ENCODE results near the gene CALD1.

DNA sequence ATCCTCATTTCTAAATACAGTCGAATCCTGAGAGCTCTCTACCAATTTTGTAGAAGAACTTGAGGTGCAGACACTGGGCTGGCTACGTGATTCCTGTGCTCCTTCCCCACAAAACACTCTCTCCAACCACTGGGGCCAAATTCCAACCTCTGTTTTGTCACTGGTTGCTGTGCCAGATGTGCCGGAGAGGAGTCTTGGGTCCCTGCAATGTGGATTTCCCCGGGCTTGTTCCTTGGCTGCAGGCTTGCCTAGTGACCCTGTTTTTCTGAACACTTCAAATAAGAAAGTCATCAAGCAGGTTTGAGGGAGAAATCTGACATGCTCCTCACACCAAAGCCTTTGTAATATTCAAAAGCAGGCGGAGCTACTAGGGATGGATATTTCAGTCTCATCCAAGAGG, 162.5 kb downstream of the CALD1 start:
- TF ChIP-seq SP1 (CRISPR knock-in tag; conservative IDR thresholded peaks at IDR 0.05) (no peak), FOXJ3 (CRISPR knock-in tag; IDR thresholded peaks at IDR 0.05; ENCODE audit: borderline replicate concordance) (no peak), ZBTB21 (CRISPR knock-in tag; IDR thresholded peaks at IDR 0.05; ENCODE audit: borderline replicate concordance) (no peak)
- TF ChIP-seq, protein P1, sequence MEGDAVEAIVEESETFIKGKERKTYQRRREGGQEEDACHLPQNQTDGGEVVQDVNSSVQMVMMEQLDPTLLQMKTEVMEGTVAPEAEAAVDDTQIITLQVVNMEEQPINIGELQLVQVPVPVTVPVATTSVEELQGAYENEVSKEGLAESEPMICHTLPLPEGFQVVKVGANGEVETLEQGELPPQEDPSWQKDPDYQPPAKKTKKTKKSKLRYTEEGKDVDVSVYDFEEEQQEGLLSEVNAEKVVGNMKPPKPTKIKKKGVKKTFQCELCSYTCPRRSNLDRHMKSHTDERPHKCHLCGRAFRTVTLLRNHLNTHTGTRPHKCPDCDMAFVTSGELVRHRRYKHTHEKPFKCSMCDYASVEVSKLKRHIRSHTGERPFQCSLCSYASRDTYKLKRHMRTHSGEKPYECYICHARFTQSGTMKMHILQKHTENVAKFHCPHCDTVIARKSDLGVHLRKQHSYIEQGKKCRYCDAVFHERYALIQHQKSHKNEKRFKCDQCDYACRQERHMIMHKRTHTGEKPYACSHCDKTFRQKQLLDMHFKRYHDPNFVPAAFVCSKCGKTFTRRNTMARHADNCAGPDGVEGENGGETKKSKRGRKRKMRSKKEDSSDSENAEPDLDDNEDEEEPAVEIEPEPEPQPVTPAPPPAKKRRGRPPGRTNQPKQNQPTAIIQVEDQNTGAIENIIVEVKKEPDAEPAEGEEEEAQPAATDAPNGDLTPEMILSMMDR (IDR thresholded peaks at IDR 0.05) = no peak
- TF ChIP-seq, protein P2, sequence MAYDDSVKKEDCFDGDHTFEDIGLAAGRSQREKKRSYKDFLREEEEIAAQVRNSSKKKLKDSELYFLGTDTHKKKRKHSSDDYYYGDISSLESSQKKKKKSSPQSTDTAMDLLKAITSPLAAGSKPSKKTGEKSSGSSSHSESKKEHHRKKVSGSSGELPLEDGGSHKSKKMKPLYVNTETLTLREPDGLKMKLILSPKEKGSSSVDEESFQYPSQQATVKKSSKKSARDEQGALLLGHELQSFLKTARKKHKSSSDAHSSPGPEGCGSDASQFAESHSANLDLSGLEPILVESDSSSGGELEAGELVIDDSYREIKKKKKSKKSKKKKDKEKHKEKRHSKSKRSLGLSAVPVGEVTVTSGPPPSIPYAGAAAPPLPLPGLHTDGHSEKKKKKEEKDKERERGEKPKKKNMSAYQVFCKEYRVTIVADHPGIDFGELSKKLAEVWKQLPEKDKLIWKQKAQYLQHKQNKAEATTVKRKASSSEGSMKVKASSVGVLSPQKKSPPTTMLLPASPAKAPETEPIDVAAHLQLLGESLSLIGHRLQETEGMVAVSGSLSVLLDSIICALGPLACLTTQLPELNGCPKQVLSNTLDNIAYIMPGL (CRISPR knock-in tag; IDR thresholded peaks at IDR 0.05) = no peak

Measured in WTC11 (cell line).